NOMO-1 (cell line): ENCODE data around the gene RUNX1.

Experiments used
- DNase-seq, 2 experiments: peaks; one replicate each; lab custom pipeline; 2025; ENCODE audit not compliant: unreplicated experiment in 2 of 2; lab: John Stamatoyannopoulos, UW

The RUNX1 gene

GRCh38 chr21:34907461-34908418, 141.4 kb downstream of the RUNX1 start:
- peak; percentile 58 to 84 for DNase-seq

GRCh38 chr21:34906401-34906800, 142.7 kb downstream of the RUNX1 start:
- no peak for DNase-seq

GRCh38 chr21:34905218-34905537, 143.9 kb downstream of the RUNX1 start:
- DNase-seq: no peak

- no peak for DNase-seq
These were observed 144.4 kb downstream of the RUNX1 start for GRCh38 chr21:34904526-34905217.

GRCh38 chr21:34900376-34900775, 148.7 kb downstream of the RUNX1 start:
- no peak for DNase-seq

GRCh38 chr21:34899760-34900159, 149.3 kb downstream of the RUNX1 start:
- no peak for DNase-seq

- DNase-seq: no peak
These were observed 149.8 kb downstream of the RUNX1 start for GRCh38 chr21:34899302-34899701.

- DNase-seq: no peak
These were observed 151.3 kb downstream of the RUNX1 start for GRCh38 chr21:34897828-34898227.

- DNase-seq: no peak
These were observed 154.7 kb downstream of the RUNX1 start for GRCh38 chr21:34894401-34894800.

- peak; percentile 19 to 51 for DNase-seq
These were observed 156.9 kb downstream of the RUNX1 start for GRCh38 chr21:34892209-34892608.

GRCh38 chr21:34891613-34891943, 157.5 kb downstream of the RUNX1 start:
- DNase-seq: no peak

GRCh38 chr21:34890724-34891612, 158.1 kb downstream of the RUNX1 start:
- peak in 1 of 2 experiments; percentile 19 for DNase-seq

GRCh38 chr21:34890470-34890723, 158.7 kb downstream of the RUNX1 start:
- no peak for DNase-seq

- peak; percentile 72 to 79 for DNase-seq
These were observed 159.2 kb downstream of the RUNX1 start for GRCh38 chr21:34889676-34890469.

- DNase-seq: no peak
These were observed 159.8 kb downstream of the RUNX1 start for GRCh38 chr21:34889320-34889675.

- peak; percentile 90 to 91 for DNase-seq
These were observed 160.4 kb downstream of the RUNX1 start for GRCh38 chr21:34888569-34889319.

- peak; percentile 60 to 71 for DNase-seq
These were observed 161.2 kb downstream of the RUNX1 start for GRCh38 chr21:34887725-34888568.

GRCh38 chr21:34887105-34887442, 162.0 kb downstream of the RUNX1 start:
- DNase-seq: no peak
